KMS-11 (cell line): ENCODE results near the gene PRMT2.
"Not testable (repeated sequence)": the region's sequence is repeated elsewhere in the genome, so short reads cannot be mapped to it uniquely, and the experiment has no call there.

ENCODE experiments used
- H2AFZ ChIP-seq: fragments of 200-600 bp; sonication (generic); 2 replicates; pipeline ENCODE4 v1.6.1; 2016; ENCODE audit warnings: antibody characterized with exemption, mixed run types, low read depth
- H3K27ac ChIP-seq: fragments of 200-600 bp; sonication (generic); 2 replicates; pipeline ENCODE4 v1.6.1; 2016; ENCODE audit warnings: mild to moderate bottlenecking, mixed run types
- H3K27me3 ChIP-seq: fragments of 200-600 bp; sonication (generic); 2 replicates; pipeline ENCODE4 v1.6.1; 2017; ENCODE audit warnings: mild to moderate bottlenecking, low read depth, mixed run types, moderate library complexity; ENCODE audit not compliant: insufficient read depth
- H3K36me3 ChIP-seq: fragments of 200-600 bp; sonication (generic); 2 replicates; pipeline ENCODE4 v1.6.1; 2017; ENCODE audit warnings: mild to moderate bottlenecking, mixed run types; ENCODE audit not compliant: insufficient read depth
- H3K4me1 ChIP-seq: fragments of 200-600 bp; sonication (generic); 2 replicates; pipeline ENCODE4 v1.6.1; 2016; ENCODE audit warnings: mild to moderate bottlenecking, low read depth, mixed run types; ENCODE audit not compliant: poor library complexity, severe bottlenecking
- H3K4me2 ChIP-seq: fragments of 200-600 bp; sonication (generic); 2 replicates; pipeline ENCODE4 v1.7.0; 2016; ENCODE audit warnings: mild to moderate bottlenecking, mixed run types
- H3K4me3 ChIP-seq: fragments of 200-600 bp; sonication (generic); IDR thresholded peaks from 2 replicates; pipeline ENCODE4 v1.6.1; 2017; ENCODE audit warnings: low read depth, low read length, mixed read lengths; ENCODE audit not compliant: insufficient read depth
- H3K79me2 ChIP-seq: fragments of 200-600 bp; sonication (generic); 2 replicates; pipeline ENCODE4 v1.6.1; 2016; ENCODE audit warnings: low read depth, mixed run types; ENCODE audit not compliant: insufficient read depth
- H3K9ac ChIP-seq: fragments of 200-600 bp; sonication (generic); 2 replicates; pipeline ENCODE4 v1.6.1; 2016; ENCODE audit warnings: mild to moderate bottlenecking, mixed run types
- H4K20me1 ChIP-seq: fragments of 200-600 bp; sonication (generic); 2 replicates; pipeline ENCODE4 v1.6.1; 2016; ENCODE audit warnings: mild to moderate bottlenecking, mixed run types; ENCODE audit not compliant: insufficient read depth
- TF ChIP-seq, protein P1 (sequence below): fragments of 200-600 bp; sonication (generic); conservative IDR thresholded peaks from 2 replicates; pipeline ENCODE4 v1.6.1; 2017; ENCODE audit warnings: low read depth, mild to moderate bottlenecking, antibody characterized with exemption, low read length, moderate library complexity, mixed read lengths

PRMT2 gene

DNA sequence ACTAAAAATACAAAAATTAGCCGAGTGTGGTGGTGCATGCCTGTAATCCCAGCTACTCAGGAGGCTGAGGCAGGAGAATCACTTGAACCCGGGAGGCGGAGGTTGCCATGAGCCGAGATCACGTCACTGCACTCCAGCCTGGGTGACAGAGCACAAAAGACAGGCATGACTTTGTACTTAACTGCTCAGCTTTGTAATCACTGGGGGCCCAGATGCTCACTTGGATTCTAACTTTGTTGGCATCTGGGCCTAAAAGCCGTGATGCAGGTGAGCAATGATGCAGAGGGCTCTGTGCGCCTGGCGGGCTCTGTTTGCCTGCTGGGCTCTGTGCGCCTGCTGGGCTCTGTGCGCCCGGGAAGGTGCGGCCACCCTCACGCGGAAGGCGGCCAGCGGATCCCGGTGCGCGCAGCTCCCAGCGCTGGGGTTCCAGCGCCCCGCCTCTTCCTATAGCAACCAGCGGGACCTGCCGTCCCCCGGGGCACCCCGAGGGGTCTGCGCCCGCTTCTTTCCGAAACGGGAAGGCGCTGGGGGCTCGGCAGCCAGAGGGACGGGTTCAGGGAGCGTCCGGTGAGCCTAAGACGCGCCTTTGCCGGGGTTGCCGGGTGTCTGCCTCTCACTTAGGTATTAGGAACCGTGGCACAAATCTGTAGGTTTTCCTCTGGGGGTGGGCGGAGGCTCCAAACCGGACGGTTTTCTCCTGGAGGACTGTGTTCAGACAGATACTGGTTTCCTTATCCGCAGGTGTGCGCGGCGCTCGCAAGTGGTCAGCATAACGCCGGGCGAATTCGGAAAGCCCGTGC is 31.7 kb downstream of the PRMT2 start:
- Histone ChIP-seq H4K20me1 (no peaks in the 10 kb centered on the region), H2AFZ (no peak overlapping the region), H3K27ac (no peak overlapping the region), H3K4me3 (no peak overlapping the region), H3K4me2 (no peak overlapping the region), H3K9ac (no peak overlapping the region), H3K27me3 (no peaks in the 10 kb centered on the region), H3K79me2 (no peaks in the 10 kb centered on the region), H3K4me1 (no peaks in the 10 kb centered on the region), H3K36me3 (no peaks in the 10 kb centered on the region)
- TF ChIP-seq, protein P1, sequence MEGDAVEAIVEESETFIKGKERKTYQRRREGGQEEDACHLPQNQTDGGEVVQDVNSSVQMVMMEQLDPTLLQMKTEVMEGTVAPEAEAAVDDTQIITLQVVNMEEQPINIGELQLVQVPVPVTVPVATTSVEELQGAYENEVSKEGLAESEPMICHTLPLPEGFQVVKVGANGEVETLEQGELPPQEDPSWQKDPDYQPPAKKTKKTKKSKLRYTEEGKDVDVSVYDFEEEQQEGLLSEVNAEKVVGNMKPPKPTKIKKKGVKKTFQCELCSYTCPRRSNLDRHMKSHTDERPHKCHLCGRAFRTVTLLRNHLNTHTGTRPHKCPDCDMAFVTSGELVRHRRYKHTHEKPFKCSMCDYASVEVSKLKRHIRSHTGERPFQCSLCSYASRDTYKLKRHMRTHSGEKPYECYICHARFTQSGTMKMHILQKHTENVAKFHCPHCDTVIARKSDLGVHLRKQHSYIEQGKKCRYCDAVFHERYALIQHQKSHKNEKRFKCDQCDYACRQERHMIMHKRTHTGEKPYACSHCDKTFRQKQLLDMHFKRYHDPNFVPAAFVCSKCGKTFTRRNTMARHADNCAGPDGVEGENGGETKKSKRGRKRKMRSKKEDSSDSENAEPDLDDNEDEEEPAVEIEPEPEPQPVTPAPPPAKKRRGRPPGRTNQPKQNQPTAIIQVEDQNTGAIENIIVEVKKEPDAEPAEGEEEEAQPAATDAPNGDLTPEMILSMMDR: no peak

DNA sequence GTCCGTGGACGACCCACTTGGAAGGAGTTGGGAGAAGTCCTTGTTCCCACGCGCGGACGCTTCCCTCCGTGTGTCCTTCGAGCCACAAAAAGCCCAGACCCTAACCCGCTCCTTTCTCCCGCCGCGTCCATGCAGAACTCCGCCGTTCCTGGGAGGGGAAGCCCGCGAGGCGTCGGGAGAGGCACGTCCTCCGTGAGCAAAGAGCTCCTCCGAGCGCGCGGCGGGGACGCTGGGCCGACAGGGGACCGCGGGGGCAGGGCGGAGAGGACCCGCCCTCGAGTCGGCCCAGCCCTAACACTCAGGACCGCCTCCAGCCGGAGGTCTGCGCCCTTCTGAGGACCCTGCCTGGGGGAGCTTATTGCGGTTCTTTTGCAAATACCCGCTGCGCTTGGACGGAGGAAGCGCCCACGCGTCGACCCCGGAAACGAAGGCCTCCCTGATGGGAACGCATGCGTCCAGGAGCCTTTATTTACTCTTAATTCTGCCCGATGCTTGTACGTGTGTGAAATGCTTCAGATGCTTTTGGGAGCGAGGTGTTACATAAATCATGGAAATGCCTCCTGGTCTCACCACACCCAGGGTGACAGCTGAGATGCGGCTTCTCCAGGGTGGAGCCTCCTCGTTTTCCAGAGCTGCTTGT is 32.4 kb downstream of the PRMT2 start:
- Histone ChIP-seq H3K9ac (no peak overlapping the region), H3K36me3 (no peaks in the 10 kb centered on the region), H3K27me3 (no peaks in the 10 kb centered on the region), H3K79me2 (no peaks in the 10 kb centered on the region), H3K4me1 (no peaks in the 10 kb centered on the region), H4K20me1 (no peaks in the 10 kb centered on the region), H3K27ac (no peak overlapping the region), H2AFZ (no peak overlapping the region), H3K4me3 (no peak overlapping the region), H3K4me2 (no peak overlapping the region)
- TF ChIP-seq, protein P1: no peak

DNA sequence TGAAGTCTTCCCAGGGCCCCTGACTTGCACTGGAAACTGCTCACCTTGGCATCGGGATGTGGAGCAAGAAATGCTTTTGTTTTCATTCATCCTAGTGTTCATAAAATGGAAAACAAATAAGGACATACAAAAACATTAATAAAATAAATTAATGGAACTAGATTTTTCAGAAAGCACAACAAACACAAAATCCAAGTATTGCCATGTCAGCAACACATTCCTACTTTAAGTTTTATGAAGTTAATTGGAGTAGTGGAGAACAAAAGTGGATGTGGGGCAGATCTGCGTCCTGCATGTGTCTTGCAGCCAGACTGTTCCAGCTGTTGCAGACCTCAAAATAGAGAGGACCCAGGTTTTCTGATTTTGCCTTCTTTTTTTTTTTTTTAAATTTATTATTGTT is 32.9 kb downstream of the PRMT2 start:
- Histone ChIP-seq H3K9ac (no peak overlapping the region), H3K4me2 (no peak overlapping the region), H3K4me1 (no peaks in the 10 kb centered on the region), H3K79me2 (no peaks in the 10 kb centered on the region), H3K36me3 (no peaks in the 10 kb centered on the region), H3K27ac (no peak overlapping the region), H3K4me3 (no peak overlapping the region), H2AFZ (no peak overlapping the region), H4K20me1 (no peaks in the 10 kb centered on the region), H3K27me3 (no peaks in the 10 kb centered on the region)
- TF ChIP-seq, protein P1: no peak

DNA sequence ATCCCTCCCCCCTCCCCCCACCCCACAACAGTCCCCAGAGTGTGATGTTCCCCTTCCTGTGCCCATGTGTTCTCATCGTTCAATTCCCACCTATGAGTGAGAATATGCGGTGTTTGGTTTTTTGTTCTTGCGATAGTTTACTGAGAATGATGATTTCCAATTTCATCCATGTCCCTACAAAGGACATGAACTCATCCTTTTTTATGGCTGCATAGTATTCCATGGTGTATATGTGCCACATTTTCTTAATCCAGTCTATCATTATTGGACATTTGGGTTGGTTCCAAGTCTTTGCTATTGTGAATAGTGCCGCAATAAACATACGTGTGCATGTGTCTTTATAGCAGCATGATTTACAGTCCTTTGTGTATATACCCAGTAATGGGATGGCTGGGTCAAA is 33.4 kb downstream of the PRMT2 start:
- H3K36me3 ChIP-seq: not testable (repeated sequence)

More for the DNA sequence above, 33.4 kb downstream of the PRMT2 start:
- H3K79me2 ChIP-seq, H4K20me1 ChIP-seq, H2AFZ ChIP-seq, H3K27ac ChIP-seq, H3K27me3 ChIP-seq, H3K4me2 ChIP-seq, H3K4me3 ChIP-seq, H3K9ac ChIP-seq, H3K4me1 ChIP-seq: not testable (repeated sequence)
